Left colon (tissue), 2 donors: Measurements from ENCODE around the gene SH3BGRL2. TPM values are rescaled to one million over a fixed set of nuclear protein-coding genes. Genes with fewer than 3 reads are reported as not detected.
"Not testable (repeated sequence)": the region's sequence is repeated elsewhere in the genome, so short reads cannot be mapped to it uniquely, and the experiment has no call there.

ENCODE experiments used
- ATAC-seq: fragments of 200-7000 bp; cut with Tn5 transposase; one replicate; pipeline ENCODE4 v1.9.1; 2020; ENCODE audit warnings: mild to moderate bottlenecking, moderate library complexity
- DNase-seq, 2 donors: peaks; one replicate each; pipeline ENCODE4 v3.0.0-alpha.2; 2020
- intact Hi-C, 2 donors: fragments of 100-400 bp; cut with DNase I in 1 of 2; cut with micrococcal nuclease in 1 of 2; formaldehyde crosslinking; loops; one replicate each; pipeline versions ENCODE4 v1.11.2 to v1.14.0; 2022; cut with DNase I, micrococcal nuclease
- total RNA-seq, 2 donors: library from RNA; stranded (reverse); fragmentation: NEBNext Ultra II Directional; extraction: Animal tissue kit (Norgen Biotek cat#: 25700); gene quantifications; one replicate each; pipeline ENCODE4 v1.2.1, GENCODE V29; 2021
- donor health status: DM: no; HTN: no; CAD: no.
- donor health status: DM: yes; HTN: yes; CAD: no.

Gene SH3BGRL2
- total RNA-seq, 2 donors from 2014 or later: 141 to 157 TPM

DNA sequence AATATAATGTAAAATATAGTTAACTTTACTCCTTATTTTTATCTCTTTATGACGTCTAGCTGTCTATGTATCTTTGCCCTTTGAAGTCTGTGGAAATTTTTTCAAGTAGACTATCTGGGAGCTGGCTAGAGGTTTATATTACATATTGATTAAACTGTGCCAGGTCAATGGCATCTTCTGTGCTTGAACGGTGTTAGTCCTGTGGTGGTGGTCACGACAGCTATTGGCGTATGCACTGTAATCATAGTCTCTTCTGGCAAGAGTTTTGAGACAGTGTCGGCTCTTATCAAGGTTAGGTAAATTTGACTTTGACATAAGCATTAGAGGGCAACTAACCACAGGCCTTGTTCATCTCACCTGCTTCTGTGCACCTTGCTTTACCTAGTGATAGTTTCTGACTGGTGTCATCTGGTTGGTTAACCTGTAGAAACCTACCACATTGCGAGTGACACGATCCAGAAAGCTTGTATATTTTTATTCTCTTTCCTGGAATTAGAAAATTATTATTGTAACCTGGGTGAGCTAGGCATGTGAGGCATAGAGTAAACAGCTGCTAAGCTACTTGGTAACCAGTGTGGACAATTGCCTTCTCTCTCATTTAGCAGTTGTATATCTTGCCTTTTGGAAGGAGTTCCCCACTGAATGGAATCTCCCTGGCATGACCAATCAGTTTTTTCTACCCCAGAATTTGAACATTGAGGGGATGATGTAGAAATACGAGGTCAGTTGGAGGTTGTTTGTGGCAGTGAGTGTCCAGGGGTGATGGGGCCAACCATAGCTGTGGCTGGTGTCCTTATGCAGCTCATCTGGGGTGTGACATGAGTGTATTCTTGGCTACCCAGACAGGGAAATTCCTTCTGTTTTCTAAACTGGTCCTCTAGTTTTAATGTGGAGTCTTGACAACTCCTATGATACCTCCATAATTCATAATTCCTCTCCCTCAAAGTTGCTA lies 45.9 kb downstream of the SH3BGRL2 start:
- no peak for ATAC-seq
- intact Hi-C loops: no loop called here
- DNase-seq: no peak

DNA sequence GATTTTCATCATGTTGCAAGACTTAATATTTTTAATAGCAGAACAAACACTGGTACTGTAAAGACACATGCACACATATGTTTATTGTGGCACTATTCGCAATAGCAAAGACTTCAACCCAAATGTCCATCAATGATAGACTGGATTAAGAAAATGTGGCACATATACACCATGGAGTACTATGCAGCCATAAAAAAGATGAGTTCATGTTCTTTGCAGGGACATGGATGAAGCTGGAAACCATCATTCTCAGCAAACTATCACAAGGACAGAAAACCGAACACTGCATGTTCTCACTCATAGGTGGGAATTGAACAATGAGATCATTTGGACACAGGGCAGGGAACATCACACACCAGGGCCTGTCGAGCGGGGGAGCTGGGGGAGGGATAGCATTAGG lies 51.6 kb downstream of the SH3BGRL2 start:
- intact Hi-C loops, ATAC-seq, DNase-seq: not testable (repeated sequence)

DNA sequence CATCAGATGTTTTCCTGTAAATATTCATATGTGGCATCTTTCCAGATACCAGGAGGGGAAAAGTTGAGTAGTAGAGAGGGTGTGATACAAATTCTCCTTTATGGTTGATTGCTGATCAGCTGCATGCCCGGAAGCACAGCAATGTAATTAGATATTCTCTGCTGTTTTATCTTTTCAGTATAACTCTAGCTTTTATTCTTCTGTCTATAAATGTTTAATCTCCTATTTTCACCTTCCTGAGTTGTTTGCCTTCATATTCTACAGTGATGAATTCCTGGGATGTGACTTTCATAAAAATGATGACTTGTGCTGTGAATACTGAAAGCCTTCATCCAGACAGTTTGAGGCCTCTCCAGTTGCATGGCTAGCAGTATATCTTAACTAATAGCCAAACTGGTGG lies 53.7 kb downstream of the SH3BGRL2 start:
- intact Hi-C loops: no loop called here
- ATAC-seq: peak; percentile 44
- DNase-seq: no peak

DNA sequence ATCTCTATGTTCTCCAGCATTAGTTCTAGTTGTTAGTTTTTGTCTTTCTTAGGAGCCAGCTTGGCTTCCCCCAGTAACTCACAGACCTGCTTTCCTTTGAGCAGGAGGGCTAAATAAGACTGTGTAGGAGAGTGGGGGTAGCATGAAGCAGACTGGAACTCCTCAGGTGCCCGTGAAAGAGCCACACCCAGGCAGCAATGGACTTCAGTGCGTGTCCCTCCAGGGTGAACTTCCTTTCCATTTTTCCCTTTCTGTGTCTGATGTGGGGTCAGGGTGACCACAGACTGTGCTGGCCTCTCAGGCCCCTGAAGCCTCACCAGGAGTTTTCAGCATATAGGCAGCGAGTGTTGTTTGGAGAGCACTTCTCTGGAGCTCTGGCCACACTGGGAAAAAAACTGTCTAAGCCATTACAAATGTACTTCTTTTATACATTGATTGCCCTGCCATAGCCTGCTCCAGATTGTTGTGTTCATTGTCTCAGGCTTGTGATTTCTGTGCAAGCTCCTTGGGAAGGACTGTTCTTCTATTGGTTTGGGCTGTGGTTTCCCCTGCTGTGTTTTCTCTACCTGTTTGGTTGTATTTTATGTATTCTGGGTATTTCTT lies 55.7 kb downstream of the SH3BGRL2 start:
- ATAC-seq (peak; percentile 78), DNase-seq (peak in 1 of 2 donors; percentile 21)
- intact Hi-C loops: no loop called here

DNA sequence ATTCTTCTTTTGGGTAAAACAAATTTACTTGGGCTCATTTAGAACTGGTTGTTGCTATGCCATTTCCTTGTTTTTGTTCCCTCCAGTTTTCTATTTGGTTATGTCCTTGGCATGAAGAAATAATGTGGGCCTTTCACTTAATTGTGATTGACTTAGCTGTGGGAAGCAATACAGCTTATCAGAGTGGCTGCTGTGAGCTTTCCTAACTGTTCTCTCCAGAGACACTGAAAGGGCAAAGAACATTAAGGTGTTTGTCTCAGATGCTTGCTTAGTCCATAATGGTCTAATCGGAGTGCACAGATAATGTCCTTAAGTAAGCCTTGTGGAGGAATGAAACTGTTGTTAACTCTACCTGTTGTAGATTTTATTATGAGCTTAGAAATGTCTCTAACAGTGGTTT lies 56.6 kb downstream of the SH3BGRL2 start:
- no peak for DNase-seq
- intact Hi-C loops: no loop called here
- ATAC-seq: peak; percentile 68

DNA sequence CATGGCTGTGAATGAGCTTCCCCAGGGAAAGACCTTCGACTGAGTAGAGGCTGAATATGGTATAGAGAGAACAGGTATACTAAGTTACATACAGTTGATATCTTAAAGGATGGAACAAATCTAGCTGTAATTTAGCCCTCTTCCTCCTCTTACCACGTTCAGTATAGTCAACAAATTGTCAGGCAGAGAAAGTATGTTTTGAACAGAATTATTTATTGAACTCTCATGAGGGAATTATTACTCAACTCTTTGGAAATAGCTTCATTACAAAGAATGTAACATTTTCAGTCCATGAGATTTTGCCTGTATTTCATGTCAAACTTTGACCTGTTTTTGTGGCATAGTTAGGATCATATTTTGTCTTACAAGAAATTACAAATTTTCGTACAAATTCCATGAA lies 63.0 kb downstream of the SH3BGRL2 start:
- ATAC-seq: no peak
- intact Hi-C loops: no loop called here

DNA sequence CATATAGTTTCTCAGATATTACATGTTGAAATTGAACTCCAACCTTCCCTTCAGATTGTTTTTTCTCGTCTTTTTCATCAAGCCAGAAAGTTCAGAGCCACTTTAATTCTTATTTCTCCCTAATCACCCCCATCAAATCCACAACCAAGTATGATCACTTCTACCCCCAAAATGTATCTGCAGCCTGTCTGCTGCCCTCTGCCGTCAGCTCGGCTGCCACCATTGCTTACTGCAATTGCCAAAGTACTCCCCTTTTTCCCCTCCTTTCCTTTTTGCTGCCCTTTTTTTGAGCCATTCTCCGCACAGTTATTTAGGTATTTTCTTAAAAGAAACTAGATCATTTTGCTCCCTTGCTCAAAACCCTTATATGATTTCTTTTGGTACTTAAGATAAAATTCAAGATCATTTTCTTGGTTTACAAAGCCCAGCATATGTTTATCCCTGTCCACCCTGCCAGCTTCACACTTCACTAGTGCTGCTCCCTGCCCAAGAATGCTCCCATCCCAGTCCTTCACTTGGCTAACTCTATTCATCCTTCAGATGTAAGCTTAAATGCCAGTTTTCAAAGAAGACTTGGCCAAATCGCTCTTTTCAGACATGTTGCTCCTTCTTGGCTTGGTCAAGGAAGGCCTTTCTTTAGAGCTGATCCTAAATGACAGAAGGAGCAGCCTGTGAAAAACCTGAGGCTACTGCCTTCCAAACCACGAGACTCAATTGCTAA lies 63.7 kb downstream of the SH3BGRL2 start:
- ATAC-seq (no peak), DNase-seq (no peak)
- intact Hi-C loops: no loop called here

More for the DNA sequence above, 63.0 kb downstream of the SH3BGRL2 start:
- no peak for DNase-seq

DNA sequence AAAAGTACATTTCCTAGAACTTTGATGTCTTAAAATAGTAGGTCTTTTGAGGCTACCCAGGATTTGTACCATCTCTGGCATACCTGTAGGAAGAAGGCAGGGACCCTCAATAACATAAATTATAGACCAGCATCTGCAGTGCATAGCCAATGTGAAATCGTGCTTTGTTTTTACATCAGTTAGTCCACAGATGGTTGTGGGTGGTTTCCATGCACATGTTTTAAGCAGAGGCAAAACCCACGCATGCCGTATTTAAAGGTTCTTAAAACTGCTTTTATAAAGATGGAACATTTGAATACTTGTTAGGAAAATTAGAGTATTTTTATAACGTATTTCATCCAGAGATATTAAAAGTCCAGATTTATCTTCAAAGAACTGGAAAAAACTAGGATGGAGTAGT lies 66.3 kb downstream of the SH3BGRL2 start:
- DNase-seq: no peak
- ATAC-seq: no peak
- intact Hi-C loops: no loop called here

DNA sequence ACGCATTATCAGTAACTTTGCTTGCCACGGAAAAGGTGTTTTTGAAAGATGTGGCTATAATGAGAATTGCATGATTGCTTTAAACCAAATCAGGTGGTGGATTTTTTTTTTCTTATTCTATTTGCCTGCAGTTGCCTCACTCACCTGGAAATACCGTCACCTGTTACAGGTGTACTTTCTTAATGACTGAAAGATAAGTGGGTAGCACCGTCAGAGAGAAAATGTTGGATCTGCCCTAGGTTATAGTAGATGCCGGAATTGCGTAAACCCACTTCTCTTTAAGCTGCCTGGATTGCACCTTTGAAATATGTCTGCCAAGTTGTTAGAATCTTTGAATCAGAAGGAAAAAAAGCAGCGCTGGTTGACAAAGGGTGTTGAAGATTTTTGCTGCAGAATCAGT lies 68.5 kb downstream of the SH3BGRL2 start:
- intact Hi-C loops: no loop called here
- ATAC-seq (no peak), DNase-seq (no peak)

DNA sequence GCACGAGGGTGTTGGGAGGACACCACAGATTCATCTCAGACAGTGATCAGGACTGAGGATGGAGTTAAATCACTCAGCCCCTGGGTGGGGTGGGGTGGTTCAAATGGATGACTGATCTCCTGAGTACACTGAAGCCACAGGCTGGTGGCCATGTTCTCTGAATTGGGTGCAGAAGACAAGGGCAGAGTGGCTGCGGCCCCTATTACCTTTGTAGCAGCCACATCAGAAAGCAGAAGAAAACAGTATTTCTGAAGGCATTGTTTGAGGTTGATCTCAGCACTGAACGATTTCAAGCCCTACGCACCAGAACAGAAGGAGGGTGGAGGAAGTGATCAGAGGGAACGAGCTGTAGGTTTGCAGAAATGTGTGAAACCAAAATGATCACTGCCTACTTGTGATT lies 71.6 kb downstream of the SH3BGRL2 start:
- intact Hi-C loops: no loop called here
- DNase-seq (no peak), ATAC-seq (no peak)

DNA sequence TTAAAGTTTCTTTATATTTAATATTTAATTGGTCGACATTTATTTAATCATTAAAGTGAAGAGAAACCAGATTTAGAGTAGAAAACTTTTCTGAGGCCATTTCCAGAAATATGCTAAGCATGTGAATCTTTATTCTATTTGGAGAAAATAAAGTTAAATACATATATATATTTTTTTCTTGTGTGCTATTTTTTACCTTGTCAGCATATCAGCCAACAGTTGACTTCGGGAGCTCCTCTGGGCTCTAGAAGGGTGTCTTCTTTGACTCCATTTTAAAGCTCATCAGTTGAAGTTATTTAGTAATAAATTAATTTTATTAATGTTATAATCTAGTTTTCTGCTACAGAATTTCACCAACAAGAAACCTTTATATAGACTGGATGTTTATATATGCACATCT lies 73.1 kb downstream of the SH3BGRL2 start:
- ATAC-seq: no peak
- no peak for DNase-seq
- intact Hi-C loops: no loop called here

DNA sequence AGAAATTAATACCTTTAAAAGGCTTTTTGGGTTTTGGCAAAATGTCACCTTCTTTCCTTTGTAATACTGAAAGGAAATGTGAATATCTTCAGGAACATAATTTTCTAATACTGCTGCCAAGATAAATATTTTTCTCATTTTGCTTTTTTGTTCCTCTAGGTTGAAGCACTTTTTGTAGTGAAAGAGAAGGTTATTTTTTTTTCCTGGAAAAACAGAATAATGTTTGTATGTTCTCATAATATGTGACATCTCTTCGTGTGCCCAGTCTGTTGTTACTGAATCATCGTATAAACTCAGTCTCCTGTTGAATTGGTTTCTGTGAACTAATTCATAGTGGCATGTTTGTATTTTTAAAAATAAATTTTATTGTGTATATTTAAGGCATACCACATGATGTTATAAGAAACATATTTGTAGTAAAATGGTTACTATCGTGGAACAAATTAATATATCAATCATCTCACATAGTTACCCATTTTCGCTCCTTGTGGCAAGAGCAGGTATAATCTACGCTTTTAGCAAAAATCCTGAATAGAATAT lies 74.4 kb downstream of the SH3BGRL2 start:
- DNase-seq (no peak), ATAC-seq (no peak)
- intact Hi-C loops: no loop called here

DNA sequence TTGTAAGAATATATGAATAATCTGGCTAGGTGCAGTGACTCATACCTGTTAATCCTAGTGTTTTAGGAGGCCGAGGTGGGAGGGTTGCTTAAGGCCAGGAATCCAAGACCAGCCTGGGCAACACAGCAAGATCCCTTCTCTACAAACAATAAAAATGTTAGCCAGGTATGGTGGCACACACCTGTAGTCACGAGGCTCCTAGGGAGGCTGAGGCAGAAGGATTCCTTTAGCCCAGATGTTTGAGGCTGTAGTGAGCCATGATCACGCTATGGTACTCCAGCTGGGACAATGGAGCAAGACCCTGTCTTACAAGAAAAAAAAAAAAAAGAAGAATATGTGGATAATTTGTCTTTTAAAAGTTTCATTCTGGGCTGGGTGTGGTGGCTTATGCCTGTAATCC lies 75.4 kb downstream of the SH3BGRL2 start:
- DNase-seq: no peak
- intact Hi-C loops: no loop called here
- ATAC-seq: no peak

DNA sequence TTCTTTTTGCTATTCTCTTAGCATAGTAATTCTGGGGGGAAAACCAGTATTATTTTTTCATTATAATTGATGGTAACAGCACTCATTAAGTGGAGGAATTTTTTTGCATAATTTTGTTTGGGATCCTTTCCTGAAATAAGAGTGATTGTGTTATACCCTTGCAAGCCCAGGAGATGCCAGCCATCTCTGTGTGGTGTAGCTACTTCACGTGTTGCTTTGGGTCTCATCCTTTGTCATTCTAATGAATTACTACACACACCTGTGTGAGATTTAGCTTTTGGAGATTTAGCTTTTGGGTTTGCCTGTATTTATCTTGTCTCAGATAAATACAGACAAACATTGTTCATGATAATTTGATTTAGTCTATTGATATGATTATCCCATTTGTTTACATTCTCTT lies 76.5 kb downstream of the SH3BGRL2 start:
- DNase-seq (no peak), ATAC-seq (no peak)
- intact Hi-C loops: no loop called here

DNA sequence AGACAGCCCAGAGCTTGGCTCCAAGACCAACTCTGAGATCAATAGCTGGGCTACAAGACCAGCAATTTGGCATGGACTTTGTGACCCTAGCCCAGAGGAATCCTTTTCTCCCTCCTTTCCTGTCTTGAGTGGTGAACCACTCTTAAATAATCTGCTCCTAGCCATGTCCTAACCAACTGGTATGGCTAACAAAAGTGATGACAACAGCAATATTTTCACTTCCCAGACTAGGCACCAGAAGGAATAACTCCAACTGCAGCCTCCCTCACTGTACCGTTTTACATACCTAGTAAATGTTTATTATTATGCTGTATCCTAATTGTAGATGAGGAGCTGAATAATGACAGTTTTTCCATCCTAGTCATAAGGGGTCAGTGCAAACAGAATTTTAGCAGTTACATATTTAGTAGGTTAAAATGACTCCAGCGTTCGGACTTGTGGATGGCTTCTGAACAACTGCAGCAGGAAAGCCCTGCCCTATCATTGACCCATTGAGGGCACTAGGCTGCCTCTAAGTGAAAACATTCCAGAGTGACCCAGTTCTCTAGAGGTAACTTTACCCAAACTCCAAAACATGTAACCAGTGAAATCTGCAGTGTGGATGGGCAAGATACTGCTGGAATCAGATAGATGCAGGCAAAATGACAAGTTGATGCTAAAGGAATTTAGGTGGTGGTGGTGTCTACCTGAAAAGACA lies 77.1 kb downstream of the SH3BGRL2 start:
- intact Hi-C loops: no loop called here
- ATAC-seq (no peak), DNase-seq (no peak)

DNA sequence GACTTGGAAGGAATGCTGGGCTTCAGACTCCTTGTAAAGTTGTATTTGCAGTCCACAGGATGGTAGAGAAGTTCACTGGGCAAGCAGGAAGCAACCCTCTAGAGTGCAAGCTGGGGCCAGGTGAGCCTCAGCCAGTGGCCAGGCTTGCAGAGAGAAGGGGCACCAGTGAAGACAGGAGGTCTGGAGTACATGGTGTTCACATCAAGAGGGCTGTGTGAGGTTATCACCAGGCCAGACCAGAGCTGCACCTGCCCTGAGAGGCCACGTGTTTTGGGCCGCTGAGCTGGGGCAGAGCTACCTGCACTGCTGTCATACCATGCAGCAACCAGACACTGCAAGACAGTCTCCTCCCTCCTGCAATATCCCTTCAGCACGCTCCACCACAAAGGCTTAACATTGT lies 79.0 kb downstream of the SH3BGRL2 start:
- intact Hi-C loops: loop anchor here in 1 of 2 donors (10.0 kb wide), 1 partner anchor 145 kb away; no protein-coding TSS in a partner anchor

DNA sequence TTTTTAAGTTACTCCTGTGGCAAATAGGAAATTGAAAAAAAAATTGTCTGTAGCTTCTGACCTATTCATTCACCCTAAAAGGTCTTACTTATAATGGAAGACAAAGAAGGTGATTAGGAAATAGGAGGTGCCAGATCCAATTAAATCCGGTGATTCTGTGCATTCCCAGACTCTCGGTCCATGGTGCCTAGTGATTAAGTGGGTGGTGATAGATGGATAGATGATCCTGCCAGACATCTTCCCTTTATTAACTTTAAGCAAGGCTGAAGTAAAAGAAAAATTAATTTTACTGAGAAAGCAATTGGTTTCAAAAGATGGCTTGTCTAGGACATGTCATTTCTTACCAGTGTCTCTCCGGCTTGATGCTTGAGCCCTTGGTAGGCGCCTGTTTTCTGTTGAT lies 80.0 kb downstream of the SH3BGRL2 start:
- ATAC-seq (no peak), DNase-seq (no peak)
- intact Hi-C loops: loop anchor here in 1 of 2 donors (10.0 kb wide), 1 partner anchor 146 kb away; no protein-coding TSS in a partner anchor

More for the DNA sequence above, 79.0 kb downstream of the SH3BGRL2 start:
- ATAC-seq: peak; percentile 64
- no peak for DNase-seq

DNA sequence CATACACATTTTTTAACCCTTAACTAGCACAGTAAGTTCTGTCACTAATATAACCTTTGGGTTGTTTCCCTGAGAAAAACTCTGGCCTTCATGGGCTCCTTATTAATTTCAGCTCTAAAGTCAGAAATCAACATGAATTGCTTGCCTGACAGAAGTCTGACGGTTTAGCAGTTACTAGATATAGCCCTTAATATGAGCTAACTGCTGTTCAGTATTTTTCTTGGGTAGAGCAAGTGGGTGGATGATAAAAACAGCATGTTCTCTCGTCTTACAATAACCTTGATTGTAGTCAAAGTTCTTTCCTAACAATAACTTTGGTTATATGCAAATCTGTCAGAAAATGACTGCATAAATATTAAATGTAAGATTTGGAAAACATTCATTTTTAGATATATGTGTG lies 81.0 kb downstream of the SH3BGRL2 start:
- ATAC-seq (no peak), DNase-seq (no peak)
- intact Hi-C loops: loop anchor here in 1 of 2 donors (10.0 kb wide), 1 partner anchor 147 kb away; no protein-coding TSS in a partner anchor
